Heart right ventricle (tissue), 16 donors: ENCODE results near the gene TMEM9. TPM values are rescaled to one million over a fixed set of nuclear protein-coding genes. Genes with fewer than 3 reads are reported as not detected.

Experiments used
- ATAC-seq, 8 donors: fragments of 200-7000 bp; cut with Tn5 transposase; one replicate each; pipeline ENCODE4 v1.9.1; 2020; ENCODE audit warnings: mild to moderate bottlenecking in 8 of 8, moderate library complexity in 8 of 8, moderate number of reproducible peaks in 1 of 8
- DNase-seq, 2 donors: peaks; one replicate each; pipeline ENCODE4 v3.0.0-alpha.2; 2020
- H3K27ac ChIP-seq, 10 donors: fragments of 200-600 bp; sonication (generic) in 2 of 10; one replicate each; pipeline versions ENCODE4 v1.5.0 to v1.8.0; 2020 to 2022; ENCODE audit warnings: mild to moderate bottlenecking in 3 of 10
- H3K27me3 ChIP-seq, 7 donors: fragments of 200-600 bp; one replicate each; pipeline ENCODE4 v1.8.0; 2021 to 2022; ENCODE audit warnings: mild to moderate bottlenecking in 2 of 7
- H3K36me3 ChIP-seq, 9 donors: fragments of 200-600 bp; sonication (generic) in 1 of 9; one replicate each; pipeline versions ENCODE4 v1.5.0 to v1.8.0; 2020 to 2022; ENCODE audit warnings: mild to moderate bottlenecking in 2 of 9
- H3K4me1 ChIP-seq, 9 donors: fragments of 200-600 bp; sonication (generic) in 1 of 9; one replicate each; pipeline versions ENCODE4 v1.5.0 to v1.8.0; 2020 to 2022; ENCODE audit warnings: mild to moderate bottlenecking in 4 of 9
- H3K4me3 ChIP-seq, 10 donors: fragments of 200-600 bp; sonication (generic) in 2 of 10; one replicate each; pipeline versions ENCODE4 v1.5.0 to v1.8.0; 2020 to 2022; ENCODE audit warnings: mild to moderate bottlenecking in 7 of 10, moderate library complexity in 2 of 10
- H3K9me3 ChIP-seq, 11 donors: fragments of 200-600 bp in 10 of 11; sonication (generic) in 2 of 11; one replicate each; pipeline versions ENCODE4 v1.5.0 to v1.8.0; 2013 to 2022; ENCODE audit warnings: mild to moderate bottlenecking in 2 of 11, control low read depth in 1 of 11, moderate library complexity in 1 of 11
- CTCF ChIP-seq, 9 donors: fragments of 200-600 bp; sonication (generic) in 2 of 9; IDR thresholded peaks; one replicate each; pipeline versions ENCODE4 v1.5.0 to v1.8.0; 2021 to 2022; ENCODE audit warnings: antibody characterized with exemption in 9 of 9, mild to moderate bottlenecking in 5 of 9, moderate library complexity in 1 of 9
- WGBS, 2 donors: extraction: QIAGEN DNeasy Blood & Tissue Kit; methylation state at CpG; one replicate each; pipeline ENCODE4 v1.1.7; 2013; ENCODE audit warnings: inconsistent platforms in 1 of 2; 5-methylcytosine and 5-hydroxymethylcytosine counted together
- intact Hi-C, 10 donors: fragments of 100-400 bp; cut with DNase I; formaldehyde crosslinking; loops; one replicate each; pipeline versions ENCODE4 v1.11.1 to v1.14.2; 2022
- polyA plus RNA-seq, 2 donors: library from polyadenylated mRNA; stranded (reverse); fragments of 200-250 nt; gene quantifications; one replicate each; pipeline ENCODE4 v1.2.3, GENCODE V29; 2013
- total RNA-seq, 10 donors: library from RNA; stranded (reverse); fragmentation: NEBNext Ultra II Directional in 3 of 10; extraction: Animal tissue kit (Norgen Biotek cat#: 25700) in 3 of 10; gene quantifications; one replicate each; pipeline versions ENCODE4 v1.2.1 to v1.2.4, GENCODE V29; 2021 to 2023
- donor health status: Arrhythmogenic right ventricular cardiomyopathy.
- donor health status: ischemic (EF 13 %, LVEDD 7.1; RV severe dilation, severe dysfunction).
- donor health status: healthy with polysubstance abuse.
- donor health status: DM: no; HTN: yes; CAD: no.
- donor health status: DM: no; HTN: no; CAD: no.
- donor health status: ischemic (EF 25% LVEDD 6.9; RV normal size, moderate dysfunction).
- donor health status: ischemic (EF 25% LVEDD 5.7; RV mildly dilated, moderate dysfunction).
- donor health status: healthy.
- donor health status: DM: yes; HTN: yes; CAD: no.
- donor health status: Ischemic cardiomyopathy.
- donor health status: ischemic (EF 35%, LVEDD 5.7; RV mildly dilated, moderate dysfunction).
- donor health status: nonischemic (EF 11% LVEDD 7.7; RV severe dilation, severe dysfunction).
- donor health status: DM: yes; HTN: yes; CAD: no.
- donor health status: PGD.
- donor health status: ischemic (EF 29% LVEDD 5.4; RV normal size, mild dysfunction).
- donor health status: nonischemic (EF 23%, LVEDD 6.1; RV moderate dilation, normal function).

The TMEM9 gene
- total and polyA plus RNA-seq, 12 donors, result 19.6 to 49.6 (median 25.4) TPM

GRCh38 chr1:201104141-201104540 is 50.1 kb downstream of the TMEM9 start:
- H3K36me3 ChIP-seq, result no peaks in the 10 kb centered on the region
- DNase-seq (no peak), ATAC-seq (no peak)
- H3K4me1 ChIP-seq, result no peaks in the 10 kb centered on the region
- H3K27ac ChIP-seq, result no peak overlapping the region
- TF ChIP-seq CTCF (IDR thresholded peaks at IDR 0.05), result no peak
- H3K9me3 ChIP-seq, result no peaks in the 10 kb centered on the region
- H3K4me3 ChIP-seq, result no peak overlapping the region
- WGBS, 2 donors, result 66 to 73% methylated on average over 1 of the region's 1 CpG
- intact Hi-C loops, result no loop called here
- H3K27me3 ChIP-seq, result peaks cover 0 to 15% (median 0%) of the 10 kb centered on the region in 7 donors

GRCh38 chr1:201103666-201104065 is 50.6 kb downstream of the TMEM9 start:
- Histone ChIP-seq H3K4me3 (no peak overlapping the region), H3K4me1 (no peaks in the 10 kb centered on the region), H3K27me3 (peaks cover 0 to 15% (median 0%) of the 10 kb centered on the region in 7 donors), H3K27ac (no peak overlapping the region), H3K36me3 (no peaks in the 10 kb centered on the region), H3K9me3 (no peaks in the 10 kb centered on the region)
- WGBS, 2 donors, result 64 to 70% methylated on average over 9 of the region's 9 CpGs
- DNase-seq, result no peak
- no peak for TF ChIP-seq CTCF (IDR thresholded peaks at IDR 0.05)
- intact Hi-C loops, result no loop called here
- no peak for ATAC-seq

- Histone ChIP-seq H3K27ac (no peak overlapping the region), H3K36me3 (no peaks in the 10 kb centered on the region), H3K9me3 (no peaks in the 10 kb centered on the region), H3K4me3 (no peak overlapping the region), H3K27me3 (peaks cover 0 to 11% (median 0%) of the 10 kb centered on the region in 7 donors), H3K4me1 (no peaks in the 10 kb centered on the region)
- ATAC-seq (no peak), DNase-seq (no peak)
- intact Hi-C loops, result no loop called here
- TF ChIP-seq CTCF (IDR thresholded peaks at IDR 0.05), result no peak
- 91 to 92% methylated on average over 12 of the region's 12 CpGs for WGBS, 2 donors
Observed at GRCh38 chr1:201100169-201100930, 53.9 kb downstream of the TMEM9 start.

GRCh38 chr1:201098992-201099677 is 55.1 kb downstream of the TMEM9 start:
- DNase-seq (no peak), ATAC-seq (no peak)
- no peak overlapping the region for H3K27ac ChIP-seq
- TF ChIP-seq CTCF (IDR thresholded peaks at IDR 0.05), result no peak
- no peak overlapping the region for H3K4me3 ChIP-seq
- intact Hi-C loops, result loop anchor here in 1 of 10 donors (10.0 kb wide), 1 partner anchor 116 kb away; no protein-coding TSS in a partner anchor
- 69 to 79% methylated on average over 5 of the region's 5 CpGs for WGBS, 2 donors
- H3K27me3 ChIP-seq, result peaks cover 0 to 11% (median 0%) of the 10 kb centered on the region in 7 donors
- H3K4me1 ChIP-seq, result no peaks in the 10 kb centered on the region
- H3K9me3 ChIP-seq, result no peaks in the 10 kb centered on the region
- no peaks in the 10 kb centered on the region for H3K36me3 ChIP-seq
